HG02642 (cell line): Measurements from ENCODE around the gene PRELID3B.

Experiments used
- ATAC-seq: cut with Tn5 transposase; IDR thresholded peaks from one replicate; pipeline ENCODE4 v1.9.1; 2021; ENCODE audit warnings: mild to moderate bottlenecking; ENCODE audit not compliant: unreplicated experiment, poor library complexity

PRELID3B gene

GRCh38 chr20:59028812-59029211, 13.8 kb downstream of the PRELID3B start:
- no peak for ATAC-seq

GRCh38 chr20:59027741-59028320, 14.8 kb downstream of the PRELID3B start:
- ATAC-seq: no peak

DNA sequence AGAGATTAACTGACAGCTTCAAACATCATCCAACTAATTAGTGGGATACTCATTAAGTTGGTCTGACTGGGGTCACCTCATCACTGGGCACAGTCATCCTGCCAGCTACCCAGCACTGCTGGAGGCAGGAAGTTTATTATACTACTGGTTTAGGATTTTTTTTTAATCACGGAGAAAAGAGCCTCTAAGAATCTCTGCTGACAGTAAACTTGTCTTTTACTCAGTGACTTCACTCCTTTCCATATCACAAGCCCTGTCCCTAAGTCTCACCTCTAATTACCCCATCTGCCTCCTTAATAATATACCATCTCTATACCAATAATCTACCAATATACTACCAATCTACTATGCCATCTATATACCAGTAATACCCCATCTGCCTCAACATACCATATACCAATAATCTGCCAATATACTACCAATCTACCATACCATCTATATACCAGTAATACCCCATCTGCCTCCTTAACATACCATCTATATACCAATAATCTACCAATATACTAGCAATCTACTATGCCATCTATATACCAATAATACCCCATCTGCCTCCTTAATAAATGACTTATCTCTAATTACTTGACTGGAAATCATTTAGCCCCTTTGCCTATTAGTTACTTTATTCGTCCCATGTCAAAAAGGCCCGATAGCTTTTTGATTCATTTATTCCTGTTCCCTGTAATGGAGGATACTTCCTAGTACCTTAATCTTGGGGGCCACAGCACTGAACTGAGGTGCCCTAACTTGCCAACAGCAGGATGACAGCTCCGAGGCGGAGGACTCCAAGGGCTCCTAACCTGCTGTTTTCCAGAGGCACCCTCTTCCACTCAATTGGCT, 15.5 kb downstream of the PRELID3B start:
- no peak for ATAC-seq

GRCh38 chr20:59025511-59025910, 17.1 kb downstream of the PRELID3B start:
- ATAC-seq: no peak

GRCh38 chr20:59025086-59025485, 17.5 kb downstream of the PRELID3B start:
- ATAC-seq: no peak

DNA sequence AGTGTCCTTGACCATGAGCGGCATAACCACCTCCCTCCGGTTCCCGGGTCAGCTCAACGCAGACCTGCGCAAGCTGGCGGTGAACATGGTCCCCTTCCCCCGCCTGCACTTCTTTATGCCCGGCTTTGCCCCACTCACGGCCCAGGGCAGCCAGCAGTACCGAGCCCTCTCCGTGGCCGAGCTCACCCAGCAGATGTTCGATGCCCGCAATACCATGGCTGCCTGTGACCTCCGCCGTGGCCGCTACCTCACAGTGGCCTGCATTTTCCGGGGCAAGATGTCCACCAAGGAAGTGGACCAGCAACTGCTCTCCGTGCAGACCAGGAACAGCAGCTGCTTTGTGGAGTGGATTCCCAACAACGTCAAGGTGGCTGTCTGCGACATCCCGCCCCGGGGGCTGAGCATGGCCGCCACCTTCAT, 18.5 kb downstream of the PRELID3B start:
- no peak for ATAC-seq

- ATAC-seq: no peak
Measured at GRCh38 chr20:59023616-59024015, 19.0 kb downstream of the PRELID3B start.

- no peak for ATAC-seq
Measured at GRCh38 chr20:59022754-59023153, 19.8 kb downstream of the PRELID3B start.

GRCh38 chr20:59020938-59021551, 21.5 kb downstream of the PRELID3B start:
- no peak for ATAC-seq

DNA sequence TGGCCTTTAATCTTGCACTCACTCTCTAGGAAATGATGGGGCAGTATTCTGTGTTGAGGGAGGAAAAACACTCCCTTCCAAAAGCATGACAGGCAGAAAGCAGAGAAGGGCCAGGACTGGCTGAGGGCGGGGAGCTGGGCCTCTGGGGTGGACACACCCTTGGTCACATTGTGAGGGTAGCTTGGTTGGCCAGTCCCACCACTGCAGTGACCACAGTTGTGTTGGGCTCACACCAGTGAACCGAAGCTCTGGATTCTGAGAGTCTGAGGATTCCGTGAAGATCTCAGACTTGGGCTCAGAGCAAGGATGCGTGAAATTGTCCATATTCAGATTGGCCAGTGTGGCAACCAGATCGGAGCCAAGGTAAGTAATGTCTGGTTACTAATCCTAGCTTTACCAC, 23.4 kb downstream of the PRELID3B start, which contains the start of gene TUBB1:
Gene TUBB1 (plus strand): TSS at position 213 of the 400 bp plus-strand sequence. CDS start 94 bp downstream, at position 307.
- ATAC-seq: no peak

GRCh38 chr20:59018817-59019216, 23.8 kb downstream of the PRELID3B start:
- ATAC-seq: no peak

DNA sequence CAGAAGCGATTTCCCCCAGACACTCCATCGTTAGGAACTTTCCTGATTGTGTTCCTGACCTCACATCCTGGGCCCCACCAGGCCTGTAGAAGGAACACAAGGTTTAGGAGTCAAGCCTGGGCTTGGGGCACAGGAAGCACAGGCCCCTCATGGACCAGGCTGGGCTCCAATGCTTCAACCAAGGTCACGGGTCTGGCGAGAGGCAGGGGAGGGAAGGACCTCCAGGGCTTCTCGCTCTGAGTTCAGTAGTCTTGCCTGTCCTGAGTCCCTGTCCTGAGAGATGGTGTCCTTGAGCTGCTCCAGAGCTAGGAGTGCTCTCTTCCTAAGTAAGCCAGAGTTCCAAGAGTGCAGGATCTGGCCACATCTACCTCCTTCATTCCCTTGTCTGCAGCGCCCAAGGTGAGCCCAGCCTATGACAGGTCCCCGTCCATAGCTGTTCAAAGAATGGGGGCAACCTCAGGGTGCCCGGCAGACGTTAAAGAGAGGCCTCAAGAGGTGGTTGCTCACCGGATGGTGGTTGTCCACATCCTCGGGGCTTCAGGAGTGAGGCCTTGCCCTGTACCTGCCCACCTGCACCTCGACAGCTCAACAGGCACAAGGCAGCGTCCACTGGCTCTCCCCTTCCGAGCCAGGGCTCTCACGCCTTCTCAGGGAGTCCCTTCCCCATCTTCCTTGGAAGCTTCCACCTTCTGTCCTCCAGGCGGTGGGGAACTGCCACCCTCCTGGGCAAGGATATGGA, 24.9 kb downstream of the PRELID3B start:
- no peak for ATAC-seq

DNA sequence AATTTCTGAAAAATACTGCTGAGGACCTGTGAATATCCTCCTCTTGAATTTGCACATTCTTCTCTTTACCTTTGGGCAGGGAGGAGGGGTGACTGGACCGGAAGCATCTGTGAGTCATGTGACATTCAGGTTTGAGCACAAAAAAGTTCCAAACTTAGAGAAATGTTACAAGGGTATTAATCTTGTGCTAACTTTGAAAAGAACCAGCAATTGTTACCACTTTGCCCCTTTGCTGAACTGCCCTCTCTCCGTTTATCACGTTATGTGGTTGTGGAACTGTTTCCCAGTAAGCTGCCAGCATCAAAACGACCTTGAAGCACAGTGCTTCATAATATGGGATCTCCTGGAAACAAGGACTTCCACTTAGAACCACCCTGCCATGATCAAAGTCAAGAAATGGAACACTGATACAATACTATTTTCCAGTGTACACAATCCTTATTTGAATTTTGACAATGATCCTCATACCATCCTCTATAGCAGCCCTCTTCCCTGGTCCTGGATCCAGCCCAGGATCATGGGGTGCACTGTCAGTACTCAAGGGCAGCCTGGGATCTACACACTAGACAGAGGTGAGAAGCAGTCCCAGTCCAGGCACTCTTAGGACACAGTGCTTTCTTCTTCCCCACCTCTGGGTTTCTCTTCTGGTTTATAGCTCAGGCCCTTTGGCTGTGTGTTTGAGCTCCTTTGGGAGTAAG, 25.6 kb downstream of the PRELID3B start:
- ATAC-seq: no peak

DNA sequence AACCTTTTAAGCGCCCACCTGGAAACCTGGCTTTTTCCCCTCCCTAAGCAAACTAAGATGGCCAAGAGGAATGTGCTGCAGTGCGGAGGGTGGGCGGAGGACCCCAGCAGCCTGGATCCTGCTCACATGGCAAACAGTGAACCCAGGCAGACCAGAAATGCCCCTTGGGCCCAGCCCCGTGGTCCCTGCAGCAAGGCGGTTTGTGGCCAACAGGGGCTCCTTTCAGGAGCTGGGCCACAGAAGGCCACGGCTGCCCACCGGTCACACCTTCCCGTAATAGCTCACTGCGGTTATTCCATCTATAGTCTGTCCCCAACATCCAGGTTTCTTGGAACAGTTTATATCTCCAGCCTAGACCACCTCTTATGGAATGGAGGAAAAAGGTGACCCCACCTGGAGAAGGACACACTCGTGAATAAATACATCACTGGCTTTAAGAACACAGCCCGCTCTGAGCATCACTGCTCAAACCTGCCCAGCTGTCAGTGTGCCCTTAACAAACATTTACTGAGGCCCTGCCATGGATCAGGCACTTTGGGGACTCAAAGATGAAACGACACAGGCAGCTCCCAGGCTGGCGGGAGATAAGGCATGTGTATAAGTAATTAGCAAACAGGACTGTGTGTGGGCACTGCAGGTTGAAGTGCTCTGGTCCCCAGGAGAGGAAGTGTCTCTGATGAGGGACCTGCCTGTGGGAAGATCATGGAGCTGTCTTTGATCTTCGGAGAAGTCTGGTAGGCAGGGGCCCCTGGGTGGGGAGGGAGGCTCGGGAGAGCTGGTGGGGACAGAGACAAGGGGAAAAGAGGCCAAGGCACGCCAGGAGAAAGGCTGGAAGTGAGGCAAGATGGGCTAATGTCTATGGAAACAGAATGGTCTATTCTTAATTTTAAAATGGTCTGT, 26.5 kb downstream of the PRELID3B start:
- ATAC-seq: no peak

DNA sequence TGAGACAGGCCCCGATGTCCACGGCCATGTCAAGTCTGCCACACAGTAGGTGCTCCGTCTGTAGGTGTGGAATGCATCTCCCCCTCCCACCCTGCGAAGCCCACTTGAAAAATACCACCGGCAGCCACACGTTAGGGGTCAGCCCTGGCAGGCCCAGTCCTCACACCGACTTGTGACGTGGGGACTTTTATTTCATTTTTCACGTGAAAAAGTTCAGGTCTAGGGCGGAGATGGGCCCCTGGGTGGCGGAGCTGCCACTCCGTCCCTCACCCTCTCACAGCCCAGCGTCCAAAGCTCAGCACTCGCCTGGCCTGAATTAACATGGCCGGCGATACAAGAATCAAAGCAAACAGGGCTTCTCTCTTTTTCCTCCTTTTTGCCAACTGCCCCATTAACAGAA, 27.2 kb downstream of the PRELID3B start:
- ATAC-seq: no peak

GRCh38 chr20:59014680-59015389, 27.8 kb downstream of the PRELID3B start:
- no peak for ATAC-seq

DNA sequence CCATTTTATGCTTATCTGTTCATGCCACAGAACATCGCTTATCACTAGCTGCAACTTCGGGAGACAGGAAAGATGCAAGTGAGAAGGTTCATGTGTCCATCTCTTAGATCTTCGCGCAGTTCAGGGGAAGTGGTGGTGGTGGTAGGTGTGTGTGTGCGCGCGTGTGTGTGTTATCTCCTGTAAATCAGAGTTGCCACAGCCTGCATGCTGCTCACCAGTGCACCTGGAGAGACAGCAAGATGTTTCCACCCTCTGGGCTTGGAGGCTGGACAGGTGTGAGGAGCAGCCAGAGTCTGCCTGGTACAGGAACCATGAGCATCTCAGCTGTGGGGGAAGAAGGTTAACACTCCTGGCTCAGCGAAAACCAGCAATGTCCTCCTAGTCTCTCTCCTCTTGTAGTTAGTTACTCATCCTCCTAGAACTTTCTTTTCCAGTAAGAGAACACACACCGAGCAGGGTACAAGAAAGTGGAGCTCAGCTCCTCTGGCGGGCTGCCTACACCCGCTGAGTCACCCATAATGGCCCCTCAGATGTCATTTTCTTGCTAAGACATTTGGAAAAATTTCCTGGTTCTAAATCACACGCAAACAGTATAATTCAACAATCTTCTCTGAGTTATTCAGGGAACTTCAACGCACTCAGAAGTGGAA, 28.5 kb downstream of the PRELID3B start:
- no peak for ATAC-seq
